Right atrium auricular region (tissue), 2 donors: ENCODE measurements around the gene HOXA7. TPM values are rescaled to one million over a fixed set of nuclear protein-coding genes. Genes with fewer than 3 reads are reported as not detected.
A peak's percentile ranks its signal among the peaks of the same experiment; 100 is the strongest.

ENCODE experiments used
- DNase-seq: peaks from one replicate; pipeline ENCODE4 v3.0.0-alpha.2; 2019; ENCODE audit warnings: low spot score
- H3K27ac ChIP-seq, 2 donors: fragments of 200-600 bp; sonication (generic); 1 replicate in 1 of 2; 2 replicates in 1 of 2; pipeline ENCODE4 v1.5.1; 2016 to 2019
- H3K27me3 ChIP-seq, 2 donors: fragments of 200-600 bp; sonication (generic); one replicate each; pipeline versions ENCODE4 v1.5.1 to v1.6.0; 2017 to 2019
- H3K36me3 ChIP-seq: fragments of 200-600 bp; sonication (generic); one replicate; pipeline ENCODE4 v1.5.1; 2016
- H3K4me1 ChIP-seq, 2 donors: fragments of 200-600 bp; sonication (generic); one replicate each; pipeline versions ENCODE4 v1.5.1 to v1.6.0; 2017 to 2019
- H3K4me3 ChIP-seq, 2 donors: fragments of 200-600 bp; sonication (generic); 1 replicate in 1 of 2; 2 replicates in 1 of 2; pipeline ENCODE4 v1.5.1; 2017 to 2019; ENCODE audit warnings: mild to moderate bottlenecking in 1 of 2, moderate library complexity in 1 of 2
- H3K9me3 ChIP-seq, 2 donors: fragments of 200-600 bp; sonication (generic); one replicate each; pipeline ENCODE4 v1.5.1; 2019
- CTCF ChIP-seq, 2 donors: fragments of 200-600 bp; sonication (generic); IDR thresholded peaks; one replicate each; pipeline ENCODE4 v1.5.1; 2019; ENCODE audit warnings: antibody characterized with exemption in 2 of 2
- total RNA-seq, 2 donors: library from RNA; depleted of rRNA; stranded (reverse); fragments of >200 nt; gene quantifications; one replicate each; pipeline ENCODE4 v1.1.0, GENCODE V29; 2016

The HOXA7 gene
- total RNA-seq, result not detected

GRCh38 chr7:27156508-27156898 is at the start of gene HOXA7:
Gene HOXA7, minus strand, starts transcription at chr7:27156675. Its CDS starts 130 bp downstream, at chr7:27156545.
- Histone ChIP-seq H3K9me3 (no peaks in the 10 kb centered on the region), H3K27me3 (peaks cover 64 to 88% of the 10 kb centered on the region in 2 donors), H3K4me3 (peak within 1 kb of the TSS in 1 of 2 donors; percentile 13), H3K36me3 (no peaks in the 10 kb centered on the region), H3K27ac (no peak within 1 kb of the TSS), H3K4me1 (peaks cover 0 to 58% of the 10 kb centered on the region in 2 donors)
- DNase-seq, result no peak
- TF ChIP-seq CTCF (IDR thresholded peaks at IDR 0.05), result no peak

- DNase-seq, result peak; percentile 38
- H3K36me3 ChIP-seq, result no peaks in the 10 kb centered on the region
- no peak for TF ChIP-seq CTCF (IDR thresholded peaks at IDR 0.05)
- H3K27me3 ChIP-seq, result peaks cover 54 to 65% of the 10 kb centered on the region in 2 donors
- H3K4me3 ChIP-seq, result peak overlapping the region in 1 of 2 donors; percentile 22
- peaks cover 0 to 4% of the 10 kb centered on the region in 2 donors for H3K9me3 ChIP-seq
- no peak overlapping the region for H3K27ac ChIP-seq
- H3K4me1 ChIP-seq, result peaks cover 0 to 22% of the 10 kb centered on the region in 2 donors
Observed at GRCh38 chr7:27205325-27206280, 49.1 kb upstream of the HOXA7 start.

- DNase-seq, result peak; percentile 54
- no peak for TF ChIP-seq CTCF (IDR thresholded peaks at IDR 0.05)
- peak overlapping the region in 1 of 2 donors; percentile 22 for H3K4me3 ChIP-seq
Observed at GRCh38 chr7:27204851-27205322, 48.4 kb upstream of the HOXA7 start.

GRCh38 chr7:27203964-27204594 is 47.6 kb upstream of the HOXA7 start:
- DNase-seq, result peak; percentile 18
- no peak for TF ChIP-seq CTCF (IDR thresholded peaks at IDR 0.05)
- peaks cover 0 to 4% of the 10 kb centered on the region in 2 donors for H3K9me3 ChIP-seq
- peaks cover 57 to 67% of the 10 kb centered on the region in 2 donors for H3K27me3 ChIP-seq
- H3K36me3 ChIP-seq, result no peaks in the 10 kb centered on the region
- no peak overlapping the region for H3K4me3 ChIP-seq
- peaks cover 0 to 28% of the 10 kb centered on the region in 2 donors for H3K4me1 ChIP-seq
- no peak overlapping the region for H3K27ac ChIP-seq

More at GRCh38 chr7:27204851-27205322, 48.4 kb upstream of the HOXA7 start:
- no peaks in the 10 kb centered on the region for H3K36me3 ChIP-seq
- peaks cover 0 to 4% of the 10 kb centered on the region in 2 donors for H3K9me3 ChIP-seq
- no peak overlapping the region for H3K27ac ChIP-seq
- peaks cover 58 to 66% of the 10 kb centered on the region in 2 donors for H3K27me3 ChIP-seq
- peaks cover 0 to 24% of the 10 kb centered on the region in 2 donors for H3K4me1 ChIP-seq

- Histone ChIP-seq H3K4me3 (no peak overlapping the region), H3K27me3 (peaks cover 64 to 72% of the 10 kb centered on the region in 2 donors), H3K27ac (no peak overlapping the region), H3K4me1 (peaks cover 0 to 34% of the 10 kb centered on the region in 2 donors), H3K36me3 (no peaks in the 10 kb centered on the region), H3K9me3 (peaks cover 0 to 4% of the 10 kb centered on the region in 2 donors)
- peak; percentile 28 for DNase-seq
- TF ChIP-seq CTCF (IDR thresholded peaks at IDR 0.05), result no peak
Observed at GRCh38 chr7:27203365-27203953, 47.0 kb upstream of the HOXA7 start.
